Stimulated activated naive CD8-positive, alpha-beta T cell treated with anti-CD3 and anti-CD28 coated beads, Interleukin-15, amount 100 ng/mL, for 72 hours (primary cell): Measurements from ENCODE around the gene NHLRC2.
A peak's percentile ranks its signal among the peaks of the same experiment; 100 is the strongest.

ENCODE experiments used
- ATAC-seq: fragments of 150-1000 bp; cut with Tn5 transposase; 2 replicates; pipeline ENCODE4 v1.10.0; 2021; ENCODE audit warnings: mild to moderate bottlenecking, moderate library complexity
- DNase-seq, 2 donors: peaks; one replicate each; pipeline ENCODE4 v3.0.0; 2021 to 2022
- H3K27ac Mint-ChIP-seq, 2 donors: one replicate each; pipeline ENCODE4 v1.8.0; 2022; ENCODE audit warnings: mild to moderate bottlenecking in 2 of 2, mixed read lengths in 2 of 2, moderate library complexity in 2 of 2
- H3K27me3 Mint-ChIP-seq: one replicate; pipeline ENCODE4 v1.8.0; 2022; ENCODE audit warnings: mixed read lengths
- H3K4me1 Mint-ChIP-seq: one replicate; pipeline ENCODE4 v1.8.0; 2022; ENCODE audit warnings: mild to moderate bottlenecking, mixed read lengths
- H3K4me3 Mint-ChIP-seq, 2 donors: one replicate each; pipeline ENCODE4 v1.8.0; 2022; ENCODE audit warnings: mild to moderate bottlenecking in 2 of 2, mixed read lengths in 2 of 2, moderate library complexity in 1 of 2
- H3K9me3 Mint-ChIP-seq, 2 donors: one replicate each; pipeline ENCODE4 v1.8.0; 2022; ENCODE audit warnings: mixed read lengths in 2 of 2

The NHLRC2 gene

DNA sequence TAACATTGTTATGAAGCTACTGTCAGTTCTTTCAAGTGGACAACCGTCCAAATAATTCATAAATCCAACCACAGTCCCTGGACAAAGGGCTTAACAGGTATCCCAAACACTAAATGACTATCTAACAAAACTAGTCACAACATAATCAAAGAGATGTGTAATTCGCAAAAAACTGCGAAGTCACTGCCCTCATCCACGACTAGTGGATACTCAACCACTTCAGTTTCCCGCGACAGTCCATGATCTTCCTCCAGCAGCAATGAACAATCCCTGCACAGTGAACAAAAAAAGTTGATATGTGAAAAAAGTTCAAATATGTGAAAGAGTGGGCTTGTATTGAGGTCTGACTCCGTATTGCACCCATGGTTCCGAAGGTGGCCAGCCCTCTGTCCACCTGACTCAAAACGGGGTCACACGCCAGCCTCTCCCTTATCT, 866 bp upstream of the NHLRC2 start:
- Mint-ChIP-seq H3K9me3 (no peaks in the 10 kb centered on the region), H3K27me3 (no peaks in the 10 kb centered on the region), H3K4me1 (peaks cover 58% of the 10 kb centered on the region), H3K27ac (peak overlapping the region; percentile 99), H3K4me3 (peak overlapping the region; percentile 97 to 98)
- no peak for ATAC-seq
- no peak for DNase-seq

GRCh38 chr10:113854761-113855588, 514 bp downstream of the NHLRC2 start:
- peak overlapping the region; percentile 97 to 98 for H3K4me3 Mint-ChIP-seq
- H3K4me1 Mint-ChIP-seq = peaks cover 47% of the 10 kb centered on the region

DNA sequence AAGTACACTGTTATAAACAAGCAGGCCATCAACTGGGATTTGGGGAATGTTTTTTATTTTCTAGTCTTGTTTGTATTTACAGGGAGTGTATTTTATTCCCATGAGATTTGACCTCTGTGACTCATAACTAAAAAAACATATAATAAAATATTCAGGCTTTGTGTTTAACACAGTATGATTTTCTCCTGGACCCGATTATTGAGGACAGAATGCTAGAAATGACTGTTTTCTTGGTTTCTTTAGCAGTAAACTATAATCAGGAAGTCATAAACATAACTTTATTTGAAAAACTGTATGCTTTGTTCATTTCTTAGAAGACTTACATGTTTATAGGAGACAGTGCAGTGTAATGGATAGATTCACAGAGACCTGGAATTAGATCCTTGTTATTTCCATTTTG, 2.1 kb downstream of the NHLRC2 start:
- Mint-ChIP-seq H3K9me3 (peaks cover 0 to 8% of the 10 kb centered on the region in 2 donors), H3K27ac (no peak overlapping the region), H3K4me1 (peaks cover 43% of the 10 kb centered on the region), H3K4me3 (peak overlapping the region in 1 of 2 donors; percentile 97), H3K27me3 (no peaks in the 10 kb centered on the region)
- DNase-seq (no peak), ATAC-seq (no peak)

More at GRCh38 chr10:113854761-113855588, 514 bp downstream of the NHLRC2 start:
- peak; percentile 57 to 63 for DNase-seq
- Mint-ChIP-seq H3K27ac (peak overlapping the region; percentile 99), H3K9me3 (no peaks in the 10 kb centered on the region), H3K27me3 (no peaks in the 10 kb centered on the region)
- peak; percentile 64 for ATAC-seq

- ATAC-seq (no peak), DNase-seq (no peak)
- H3K9me3 Mint-ChIP-seq = peaks cover 0 to 8% of the 10 kb centered on the region in 2 donors
- H3K27me3 Mint-ChIP-seq = no peaks in the 10 kb centered on the region
- no peak overlapping the region for H3K27ac Mint-ChIP-seq
- peaks cover 37% of the 10 kb centered on the region for H3K4me1 Mint-ChIP-seq
- H3K4me3 Mint-ChIP-seq = no peak overlapping the region
Observed at GRCh38 chr10:113857210-113857609, 2.7 kb downstream of the NHLRC2 start.

DNA sequence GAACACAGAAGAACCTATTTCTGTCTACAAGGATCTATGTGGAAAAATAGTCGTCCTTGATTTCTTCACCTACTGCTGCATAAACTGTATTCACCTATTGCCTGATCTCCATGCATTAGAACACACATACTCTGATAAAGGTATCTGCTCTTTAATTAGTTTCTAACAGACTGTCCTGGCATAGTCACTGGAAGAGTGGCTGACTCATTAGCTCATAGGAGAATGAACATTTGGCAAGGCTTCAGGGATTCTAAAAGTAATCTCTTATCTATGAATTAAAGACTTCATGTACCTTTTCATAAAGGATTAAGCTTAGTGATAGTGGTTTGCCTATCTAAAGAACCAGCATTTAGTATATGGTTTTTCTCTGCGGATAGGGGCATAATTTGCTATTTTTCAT, 4.1 kb downstream of the NHLRC2 start:
- no peak for ATAC-seq
- Mint-ChIP-seq H3K27ac (no peak overlapping the region), H3K4me3 (no peak overlapping the region), H3K27me3 (no peaks in the 10 kb centered on the region), H3K4me1 (peaks cover 24% of the 10 kb centered on the region), H3K9me3 (peaks cover 0 to 8% of the 10 kb centered on the region in 2 donors)
- no peak for DNase-seq

DNA sequence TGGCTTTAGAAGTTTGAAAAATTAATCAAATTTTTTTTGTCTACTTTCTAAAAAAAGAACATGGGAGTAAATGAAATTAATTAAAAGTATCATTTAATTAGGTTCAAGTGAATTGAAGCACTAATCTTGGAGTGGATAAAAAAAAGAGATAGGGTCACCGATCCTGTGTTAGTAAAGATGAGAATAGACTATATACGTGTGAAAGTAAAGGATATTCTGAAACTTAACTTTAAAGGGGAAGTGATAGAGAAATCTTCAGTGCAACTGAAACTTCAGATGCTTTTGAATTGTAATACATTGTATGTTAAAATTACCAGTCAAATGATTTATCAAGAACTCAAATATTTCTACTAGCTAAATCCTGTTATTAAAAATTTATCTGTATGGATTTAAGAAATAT, 4.8 kb downstream of the NHLRC2 start:
- ATAC-seq (no peak), DNase-seq (no peak)
- H3K27ac Mint-ChIP-seq = no peak overlapping the region
- peaks cover 19% of the 10 kb centered on the region for H3K4me1 Mint-ChIP-seq
- H3K9me3 Mint-ChIP-seq = peaks cover 0 to 12% of the 10 kb centered on the region in 2 donors
- H3K4me3 Mint-ChIP-seq = no peak overlapping the region
- H3K27me3 Mint-ChIP-seq = no peaks in the 10 kb centered on the region

- DNase-seq = no peak
- Mint-ChIP-seq H3K27me3 (no peaks in the 10 kb centered on the region), H3K4me1 (no peaks in the 10 kb centered on the region), H3K4me3 (no peak overlapping the region), H3K9me3 (peaks cover 0 to 10% of the 10 kb centered on the region in 2 donors), H3K27ac (no peak overlapping the region)
- no peak for ATAC-seq
Observed at GRCh38 chr10:113865901-113866300, 11.4 kb downstream of the NHLRC2 start.

- Mint-ChIP-seq H3K9me3 (peaks cover 1 to 4% of the 10 kb centered on the region in 2 donors), H3K27ac (no peak overlapping the region), H3K27me3 (no peaks in the 10 kb centered on the region), H3K4me1 (no peaks in the 10 kb centered on the region), H3K4me3 (no peak overlapping the region)
- ATAC-seq (no peak), DNase-seq (no peak)
Observed at GRCh38 chr10:113866551-113867394, 12.3 kb downstream of the NHLRC2 start.

GRCh38 chr10:113867904-113868303, 13.4 kb downstream of the NHLRC2 start:
- DNase-seq (no peak), ATAC-seq (no peak)
- Mint-ChIP-seq H3K9me3 (peaks cover 4 to 8% of the 10 kb centered on the region in 2 donors), H3K4me3 (no peak overlapping the region), H3K27ac (peak overlapping the region in 1 of 2 donors; percentile 2), H3K4me1 (no peaks in the 10 kb centered on the region), H3K27me3 (no peaks in the 10 kb centered on the region)

DNA sequence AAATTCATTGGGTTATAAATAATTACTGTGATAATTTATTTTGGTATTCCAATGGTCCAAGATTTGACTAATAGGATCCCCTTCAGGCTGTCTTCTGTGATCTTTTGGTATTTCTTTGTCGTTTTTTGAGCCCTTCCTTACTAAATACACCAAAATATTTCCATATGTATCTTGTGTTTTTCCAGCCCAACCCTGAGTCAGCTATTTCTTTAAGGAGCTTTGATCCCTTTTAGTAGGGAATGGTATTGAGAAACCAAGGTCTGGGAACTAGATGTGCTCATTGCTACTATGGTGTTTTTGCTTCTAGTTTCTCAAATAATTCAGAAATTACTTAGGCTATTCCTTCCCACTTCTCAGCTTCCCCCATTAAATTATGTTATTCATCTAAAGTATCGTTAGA, 15.3 kb downstream of the NHLRC2 start:
- H3K4me1 Mint-ChIP-seq = peaks cover 4% of the 10 kb centered on the region
- no peak for DNase-seq
- no peak for ATAC-seq
- no peak overlapping the region for H3K4me3 Mint-ChIP-seq
- no peaks in the 10 kb centered on the region for H3K27me3 Mint-ChIP-seq
- H3K27ac Mint-ChIP-seq = no peak overlapping the region
- peaks cover 0 to 8% of the 10 kb centered on the region in 2 donors for H3K9me3 Mint-ChIP-seq

DNA sequence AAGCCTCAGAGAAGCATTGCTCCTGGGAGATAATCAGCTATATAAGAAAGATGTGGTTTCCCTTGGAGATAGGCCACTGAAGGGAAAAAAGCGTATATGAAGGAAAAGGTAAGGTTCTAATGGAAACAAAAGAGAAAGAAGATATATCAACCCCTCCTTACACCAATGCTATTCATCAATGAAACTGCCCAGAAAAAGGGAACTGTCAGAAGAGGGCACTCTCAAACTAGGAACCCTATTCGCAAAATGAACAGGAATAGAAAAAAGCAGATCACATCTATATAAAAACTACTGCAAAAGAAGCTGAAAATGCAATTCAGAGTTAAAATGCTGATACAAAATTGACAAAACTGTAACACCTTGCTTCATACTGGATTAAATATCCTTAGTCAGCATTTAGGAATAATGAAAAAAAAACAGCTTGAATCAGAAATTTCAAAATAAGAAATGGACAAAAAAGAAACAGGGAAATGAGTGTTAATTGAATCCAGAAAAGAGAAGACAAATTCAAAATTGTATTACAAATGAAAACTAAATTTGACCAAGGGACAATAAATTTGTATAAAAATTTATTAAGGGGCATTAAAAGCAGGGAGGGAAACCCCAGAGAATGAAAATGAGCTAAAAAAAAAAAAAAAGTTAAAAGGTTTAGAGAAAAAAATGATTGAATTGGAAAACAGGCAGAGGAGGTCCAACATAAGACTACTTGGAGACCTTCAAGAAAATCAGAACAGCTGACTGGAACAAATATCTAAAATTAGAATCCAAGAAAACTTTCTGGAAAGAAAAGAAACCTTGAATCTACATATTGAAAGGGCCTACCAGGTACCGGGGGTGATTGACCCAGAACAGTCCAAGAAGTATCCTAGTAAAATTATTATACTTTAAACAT, 17.9 kb downstream of the NHLRC2 start:
- ATAC-seq = no peak
- Mint-ChIP-seq H3K9me3 (peaks cover 0 to 8% of the 10 kb centered on the region in 2 donors), H3K27me3 (no peaks in the 10 kb centered on the region), H3K4me1 (peaks cover 7% of the 10 kb centered on the region), H3K27ac (no peak overlapping the region), H3K4me3 (no peak overlapping the region)
- no peak for DNase-seq

- Mint-ChIP-seq H3K27ac (no peak overlapping the region), H3K4me3 (no peak overlapping the region), H3K27me3 (no peaks in the 10 kb centered on the region), H3K9me3 (peaks cover 0 to 8% of the 10 kb centered on the region in 2 donors), H3K4me1 (peaks cover 7% of the 10 kb centered on the region)
- DNase-seq (no peak), ATAC-seq (no peak)
Observed at GRCh38 chr10:113875212-113875611, 20.8 kb downstream of the NHLRC2 start.

GRCh38 chr10:113876461-113876860, 22.0 kb downstream of the NHLRC2 start:
- H3K9me3 Mint-ChIP-seq = peaks cover 0 to 8% of the 10 kb centered on the region in 2 donors
- DNase-seq (no peak), ATAC-seq (no peak)
- no peak overlapping the region for H3K27ac Mint-ChIP-seq
- no peaks in the 10 kb centered on the region for H3K27me3 Mint-ChIP-seq
- peaks cover 7% of the 10 kb centered on the region for H3K4me1 Mint-ChIP-seq
- no peak overlapping the region for H3K4me3 Mint-ChIP-seq

DNA sequence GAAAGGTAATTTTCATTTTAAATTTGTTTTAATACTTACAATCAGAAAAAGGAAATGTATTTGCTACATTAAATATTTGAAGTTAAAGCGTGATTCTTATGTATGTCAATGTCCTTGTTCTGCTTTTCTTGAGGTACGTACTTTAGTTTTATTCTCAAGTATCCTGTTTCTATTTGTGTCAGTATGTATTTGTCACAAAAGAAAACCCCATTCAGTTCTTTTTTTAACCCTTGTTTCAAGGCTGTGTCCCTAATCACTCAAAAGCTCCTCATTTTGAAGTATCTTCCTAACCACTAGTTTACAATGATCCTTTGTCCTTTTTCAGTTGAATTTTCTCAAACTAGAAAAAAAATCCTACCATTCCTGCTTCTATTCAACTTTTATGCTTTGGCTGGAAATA, 25.2 kb downstream of the NHLRC2 start:
- H3K4me1 Mint-ChIP-seq = peaks cover 18% of the 10 kb centered on the region
- H3K9me3 Mint-ChIP-seq = no peaks in the 10 kb centered on the region
- H3K27me3 Mint-ChIP-seq = no peaks in the 10 kb centered on the region
- DNase-seq (no peak), ATAC-seq (no peak)
- no peak overlapping the region for H3K27ac Mint-ChIP-seq
- no peak overlapping the region for H3K4me3 Mint-ChIP-seq

DNA sequence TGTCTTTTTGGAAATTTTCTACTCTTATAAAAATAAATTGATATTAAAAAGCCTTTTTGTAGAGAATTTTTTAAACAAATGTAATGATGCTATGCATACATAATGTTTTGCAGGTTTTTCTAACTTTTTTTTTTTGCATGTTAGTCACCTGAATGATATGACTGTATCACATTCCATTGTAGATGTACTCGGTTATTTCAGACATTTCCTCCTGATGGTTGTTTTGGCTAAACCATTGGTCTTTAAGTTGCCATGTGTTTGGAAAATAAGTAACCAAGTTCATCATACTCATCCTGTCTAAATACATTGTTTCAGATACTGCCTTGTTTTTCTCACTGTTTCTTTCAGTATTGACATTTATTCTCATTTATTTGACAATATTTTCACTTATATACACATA, 25.8 kb downstream of the NHLRC2 start:
- DNase-seq = no peak
- Mint-ChIP-seq H3K27me3 (no peaks in the 10 kb centered on the region), H3K4me1 (peaks cover 14% of the 10 kb centered on the region), H3K4me3 (no peak overlapping the region), H3K9me3 (no peaks in the 10 kb centered on the region), H3K27ac (no peak overlapping the region)
- ATAC-seq = no peak
